Stimulated activated naive CD4-positive, alpha-beta T cell (primary cell): ENCODE results near the gene ARVCF.
"Not testable (repeated sequence)": the region's sequence is repeated elsewhere in the genome, so short reads cannot be mapped to it uniquely, and the experiment has no call there.

ENCODE experiments used
- DNase-seq, 6 experiments: peaks; one replicate each; lab custom pipeline; 2025; lab: John Stamatoyannopoulos, UW

The ARVCF gene

DNA sequence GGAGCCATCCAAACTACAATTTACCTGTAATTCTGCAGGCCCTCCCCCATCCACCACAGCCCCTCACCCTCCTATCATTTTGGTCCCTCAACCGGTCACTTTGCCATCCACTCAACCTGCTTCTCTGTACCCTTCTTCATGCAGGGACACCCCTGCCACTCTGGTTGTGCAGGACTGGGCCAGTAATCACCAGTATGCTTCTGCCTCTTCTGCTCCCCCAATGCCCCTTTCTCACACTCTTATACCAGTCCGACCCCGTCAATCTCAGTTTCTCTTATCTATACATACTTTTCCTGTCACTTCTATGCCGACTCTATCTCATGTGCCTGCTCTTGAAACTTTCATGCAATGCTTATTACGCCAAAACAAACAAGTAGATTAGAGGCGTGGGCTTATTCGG, 80.1 kb downstream of the ARVCF start:
- no peak for DNase-seq

DNA sequence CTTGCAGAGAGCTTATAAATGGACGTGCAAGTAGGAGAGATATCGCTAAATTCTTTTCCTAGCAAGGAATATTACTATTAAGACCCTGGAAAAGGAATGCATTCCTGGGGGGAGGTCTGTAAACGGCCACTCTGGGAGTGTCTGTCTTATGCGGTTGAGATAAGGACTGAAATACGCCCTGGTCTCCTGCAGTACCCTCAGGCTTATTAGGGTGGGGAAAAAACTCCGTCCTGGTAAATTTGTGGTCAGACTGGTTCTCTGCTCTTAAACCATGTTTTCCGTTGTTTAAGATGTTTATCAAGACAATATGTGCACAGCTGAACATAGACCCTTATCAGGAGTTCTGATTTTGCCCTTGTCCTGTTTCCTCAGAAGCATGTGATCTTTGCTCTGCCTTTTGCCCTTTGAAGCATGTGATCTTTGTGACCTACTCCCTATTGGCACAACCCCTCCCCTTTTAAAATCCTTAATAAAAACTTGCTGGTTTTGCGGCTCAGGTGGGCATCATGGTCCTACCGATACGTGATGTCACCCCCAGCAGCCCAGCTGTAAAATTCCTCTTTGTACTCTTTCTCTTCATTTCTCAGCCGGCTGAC, 81.4 kb downstream of the ARVCF start:
- not testable (repeated sequence) for DNase-seq

DNA sequence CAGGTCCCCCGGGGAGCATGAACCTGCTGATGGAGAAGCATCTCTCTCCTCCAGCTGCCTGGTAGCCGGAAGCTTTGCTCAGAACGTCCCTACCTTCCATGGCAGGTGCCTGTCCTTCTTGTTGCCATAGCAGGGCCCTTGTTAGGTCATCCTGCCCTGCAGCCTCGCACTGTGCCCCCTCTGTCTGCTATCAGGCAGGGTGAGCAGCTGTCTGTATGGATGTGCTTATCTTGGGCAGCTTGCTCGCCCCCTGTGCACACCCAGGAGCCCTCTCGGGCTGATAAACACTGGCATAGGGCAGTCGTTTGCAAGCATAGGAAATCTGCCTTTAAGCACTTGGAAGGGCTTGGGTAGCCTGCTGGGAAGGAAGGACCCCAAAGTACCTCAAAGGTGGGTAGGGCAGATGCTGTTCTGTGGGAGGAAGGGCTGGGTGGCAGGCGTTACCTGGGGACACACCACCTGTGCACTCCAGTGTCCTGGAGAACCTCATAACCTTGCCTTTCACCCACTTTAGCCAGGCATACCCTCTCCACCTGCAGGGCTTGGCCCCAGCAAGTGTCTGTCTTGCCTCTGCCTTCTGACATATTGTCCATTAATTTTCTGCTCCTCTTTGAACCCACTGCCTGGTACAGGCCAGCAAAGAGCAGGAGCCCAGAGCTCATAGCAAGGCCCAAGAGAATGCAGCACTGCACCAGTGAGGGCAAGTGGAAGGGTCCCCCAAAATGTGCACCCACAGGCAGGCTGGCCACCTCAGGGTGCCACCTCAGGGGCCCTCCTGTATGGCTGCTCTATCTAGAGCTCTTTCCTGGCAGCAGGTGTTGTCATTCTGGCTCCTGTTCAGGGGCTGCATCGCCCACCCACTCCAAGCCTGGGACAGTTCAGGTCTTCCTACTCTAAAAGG, 83.0 kb downstream of the ARVCF start:
- DNase-seq = no peak

DNA sequence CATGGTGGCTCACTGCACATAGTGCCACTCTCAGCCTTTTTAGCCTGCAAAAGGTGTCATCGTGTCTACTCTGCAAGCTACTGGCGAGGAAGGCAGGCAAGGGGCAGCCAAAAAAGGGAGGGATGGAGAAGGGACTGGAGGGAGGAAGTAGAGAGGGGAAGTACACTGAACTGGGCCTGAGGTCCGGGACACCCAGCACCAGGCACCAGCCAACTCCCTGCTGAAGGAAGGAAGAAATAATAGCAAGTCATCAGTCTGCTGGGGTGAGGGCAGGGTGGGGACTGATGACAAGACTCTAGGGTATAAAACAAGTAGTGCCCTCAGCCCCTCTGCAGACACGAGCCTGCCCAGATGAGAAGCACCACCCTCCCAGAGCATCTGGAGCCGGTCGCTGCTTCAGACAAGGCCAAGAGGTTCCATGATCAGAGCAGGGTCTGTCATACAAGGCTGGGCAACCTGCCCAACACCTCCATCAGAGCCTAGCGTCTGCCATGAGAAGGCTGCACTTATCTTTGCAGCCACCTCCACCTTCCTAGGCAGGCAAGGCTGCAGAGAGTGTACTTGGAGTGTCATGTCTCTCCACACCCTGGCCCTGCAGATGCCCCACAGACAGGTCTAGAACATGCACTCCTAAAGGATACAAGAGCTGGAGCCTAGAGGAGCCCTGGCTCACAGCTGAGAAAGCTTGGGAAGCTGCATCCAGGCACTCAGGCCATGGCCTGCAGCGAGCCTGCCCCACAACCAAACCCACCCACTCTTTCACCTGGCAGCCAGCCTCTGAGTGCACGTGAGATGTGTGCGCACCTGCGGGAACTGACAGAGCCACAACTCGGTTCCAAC, 84.0 kb downstream of the ARVCF start:
- no peak for DNase-seq

DNA sequence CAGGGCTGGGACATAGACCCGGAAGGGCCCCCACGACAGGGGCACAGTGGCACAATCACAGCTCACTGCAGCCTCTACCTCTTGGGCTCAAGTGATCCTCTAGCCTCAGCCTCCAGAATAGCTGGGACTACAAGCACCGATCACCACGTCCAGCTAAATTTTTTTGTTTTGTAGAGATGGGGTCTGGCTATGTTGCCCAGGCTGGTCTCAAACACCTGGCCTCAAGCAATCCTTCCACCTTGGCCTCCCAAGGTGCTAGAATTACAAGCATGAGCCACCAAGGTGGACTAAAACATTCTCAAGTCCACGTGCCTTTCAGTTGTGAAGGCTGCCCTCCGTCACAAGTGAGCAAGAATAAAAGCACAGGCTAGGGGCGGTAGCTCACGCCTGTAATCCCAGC, 85.1 kb downstream of the ARVCF start:
- no peak for DNase-seq

DNA sequence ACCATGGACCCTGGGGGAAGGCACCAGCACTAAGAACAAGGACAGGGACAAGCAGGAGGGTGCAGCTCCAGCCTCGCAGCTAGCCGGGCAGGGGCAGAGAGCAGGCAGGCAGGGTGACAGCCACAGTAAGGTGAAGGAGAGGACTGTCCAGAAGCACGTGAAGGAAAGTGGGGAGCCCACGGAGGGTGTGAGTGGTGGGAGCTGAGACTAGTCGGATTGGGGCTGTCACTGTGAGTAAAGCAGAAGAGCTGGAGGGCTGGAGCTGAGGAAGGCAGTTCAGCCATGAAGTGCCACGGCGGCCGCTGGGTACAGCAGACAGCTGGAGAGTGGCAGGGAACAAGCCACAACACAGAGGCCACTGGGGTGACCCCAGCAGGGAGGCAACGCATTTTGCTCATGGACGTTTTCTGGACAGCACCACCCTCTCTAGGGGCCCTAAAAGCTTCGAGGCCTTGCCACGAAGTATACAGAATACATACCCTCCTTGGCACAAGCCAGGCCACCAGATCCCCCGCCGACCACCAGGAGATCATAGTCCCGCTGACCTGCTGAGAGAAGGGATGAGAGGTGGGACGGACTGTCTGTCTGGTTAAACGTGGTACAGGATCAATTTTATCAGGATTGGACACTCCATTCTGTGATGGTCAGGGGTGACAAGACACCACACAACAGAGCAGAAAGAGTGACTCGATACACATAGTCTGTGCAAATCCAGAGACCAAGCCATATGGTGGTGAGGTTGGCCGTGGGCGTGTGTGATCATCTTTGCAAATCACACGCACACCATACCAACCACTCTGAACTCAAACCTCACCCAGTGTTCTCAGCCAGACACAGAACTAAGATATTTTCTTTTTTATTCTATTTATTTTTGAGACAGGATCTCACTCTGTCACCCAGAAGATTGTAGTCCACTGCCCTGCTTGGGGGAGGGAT, 85.8 kb downstream of the ARVCF start:
- DNase-seq = no peak

DNA sequence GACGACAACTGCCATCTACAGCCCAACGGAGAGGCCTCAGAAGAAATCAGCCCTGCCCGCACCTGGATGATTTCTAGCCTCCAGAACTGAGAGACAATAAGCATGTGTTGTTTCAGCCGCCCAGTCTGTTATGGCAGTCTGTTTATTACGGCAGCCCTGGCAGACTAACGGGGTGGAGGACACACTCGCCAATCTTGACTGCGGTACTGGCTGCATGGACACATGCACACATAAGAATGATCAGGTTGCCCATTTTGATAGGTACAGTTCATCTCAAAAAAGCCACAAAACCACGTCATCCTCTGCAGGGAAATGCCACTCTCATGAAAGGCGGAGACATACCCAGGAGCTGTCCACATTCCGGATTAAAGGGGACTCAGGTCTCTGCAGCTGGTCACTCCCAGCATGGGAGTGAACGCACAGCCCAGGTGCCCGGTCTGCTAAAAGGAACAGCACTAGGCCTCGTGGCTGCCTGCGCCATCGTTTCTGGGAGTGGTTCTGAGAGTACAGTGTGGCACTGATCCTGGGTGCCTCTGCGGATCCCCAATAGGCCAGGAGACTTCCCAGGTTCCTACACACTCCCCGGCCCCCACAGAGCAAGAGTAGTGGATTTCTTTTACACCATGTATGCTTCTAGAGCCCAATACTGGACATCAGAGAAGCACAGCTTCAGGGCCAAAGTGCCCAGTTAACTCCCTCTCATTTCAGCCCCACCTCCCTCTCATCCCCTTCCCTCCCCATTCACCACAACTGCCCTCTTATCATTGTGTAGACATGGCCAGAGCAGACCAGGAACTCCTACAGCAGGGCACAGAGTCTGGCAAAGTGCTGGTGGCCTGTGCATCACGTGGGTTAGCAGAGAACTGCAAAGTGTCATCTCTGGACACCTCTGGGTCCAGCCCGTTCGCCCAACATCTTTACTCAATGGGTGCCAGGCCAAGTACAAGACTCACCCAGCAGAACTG, 86.8 kb downstream of the ARVCF start:
- DNase-seq = no peak

DNA sequence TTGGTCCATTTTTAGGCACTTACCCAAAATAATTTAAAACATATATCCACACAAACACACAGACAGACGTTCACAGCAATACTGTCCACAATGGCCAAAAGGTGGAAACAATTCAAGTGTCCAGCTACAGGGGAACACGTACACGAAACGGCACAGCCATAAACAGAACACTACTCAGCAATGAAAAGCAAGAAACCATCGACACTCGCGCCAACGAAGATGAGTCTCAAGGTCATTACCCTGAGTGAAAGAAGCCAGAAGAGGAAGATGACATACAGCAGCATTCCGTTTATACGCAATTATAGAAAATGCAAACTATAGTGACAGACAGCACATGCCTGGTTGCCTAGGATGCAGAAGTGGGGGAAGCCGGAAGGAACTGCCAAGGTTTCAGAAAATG, 88.4 kb downstream of the ARVCF start:
- no peak for DNase-seq

DNA sequence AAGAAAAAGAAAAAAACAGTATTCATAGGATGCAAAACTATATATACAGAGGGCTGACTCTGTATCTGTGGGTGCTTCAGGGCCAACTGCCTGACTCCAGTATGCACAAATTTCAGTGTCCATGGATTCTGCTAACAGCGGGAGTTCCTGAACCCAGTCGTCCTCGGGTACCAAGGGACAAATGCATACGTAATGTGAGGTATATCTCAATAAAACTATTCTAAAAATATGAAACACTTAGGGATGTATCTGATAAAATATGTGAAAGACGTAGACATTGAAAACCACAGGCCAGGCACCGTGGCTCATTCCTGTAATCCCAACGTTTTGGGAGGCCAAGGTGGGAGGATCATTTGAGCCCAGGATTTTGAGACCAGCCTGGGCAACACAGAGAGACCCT, 88.9 kb downstream of the ARVCF start:
- no peak for DNase-seq

DNA sequence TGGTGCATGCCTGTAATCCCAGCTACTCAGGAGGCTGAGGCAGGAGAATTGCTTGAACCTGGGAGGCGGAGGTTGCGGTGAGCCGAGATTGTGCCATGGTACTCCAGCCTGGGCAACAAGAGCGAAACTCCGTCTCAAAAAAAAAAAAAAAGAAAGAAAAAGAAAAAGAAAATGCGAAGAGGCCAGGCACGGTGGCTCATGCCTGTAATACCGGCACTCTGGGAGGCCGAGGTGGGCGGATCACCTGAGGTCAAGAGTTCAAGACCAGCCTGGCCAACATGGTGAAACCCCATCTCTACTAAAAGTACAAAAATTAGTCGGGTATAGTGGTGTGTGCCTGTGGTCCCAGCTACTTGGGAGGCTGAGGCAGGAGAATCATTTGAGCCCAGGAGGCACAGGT, 90.6 kb downstream of the ARVCF start:
- DNase-seq = not testable (repeated sequence)

DNA sequence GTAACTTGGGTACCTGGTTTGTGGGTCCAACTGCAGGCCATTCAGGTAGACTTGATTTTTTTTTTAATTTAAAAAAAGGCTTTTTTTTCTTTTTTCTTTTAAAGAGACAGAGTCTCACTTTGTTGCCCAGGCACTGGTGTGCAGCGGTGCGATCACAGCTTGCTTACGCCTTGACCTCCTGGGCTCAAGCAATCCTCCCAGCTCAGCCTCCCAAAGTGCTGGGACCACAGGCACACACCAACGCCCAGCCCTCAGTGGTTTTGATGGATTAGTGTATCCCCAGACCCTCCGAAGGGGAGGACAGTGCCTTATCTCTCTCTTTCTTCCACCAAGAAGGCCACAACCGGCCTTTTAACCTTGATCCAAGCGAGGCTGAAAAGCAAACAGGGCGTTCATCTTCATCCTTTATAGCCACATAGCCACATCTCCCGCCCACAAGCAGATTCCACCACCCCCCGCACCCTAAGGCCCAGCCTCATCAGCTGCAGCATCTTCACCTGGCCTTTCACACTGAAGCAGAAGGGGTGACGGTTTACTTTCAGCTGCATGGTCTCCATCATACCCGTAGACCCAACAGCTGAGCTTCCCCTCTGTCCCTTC, 92.6 kb downstream of the ARVCF start:
- no peak for DNase-seq

DNA sequence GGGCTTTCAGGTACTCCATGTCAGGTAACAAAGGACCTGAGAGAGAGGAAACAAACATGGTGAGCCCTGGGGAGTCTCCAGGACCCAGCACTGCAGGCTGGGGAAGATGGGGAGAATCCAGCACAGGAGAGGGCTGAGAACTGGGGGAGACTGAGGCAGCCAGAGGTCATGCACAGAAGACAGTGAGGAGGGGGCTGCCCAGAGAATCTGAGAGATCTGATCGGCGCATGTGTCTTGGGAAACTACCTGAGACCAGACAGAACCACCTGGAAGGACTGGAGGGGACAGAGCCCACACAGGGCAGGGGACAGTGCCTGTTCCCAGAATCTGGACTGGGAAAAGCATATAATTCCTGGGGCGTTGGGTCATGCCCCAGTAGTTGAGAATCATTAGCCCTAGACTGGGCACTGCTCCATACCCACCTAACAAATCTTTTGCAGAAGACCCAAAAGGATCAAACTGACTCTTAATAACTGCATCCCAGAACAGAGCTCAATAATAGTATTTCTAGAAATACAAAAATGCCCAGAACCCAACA, 95.0 kb downstream of the ARVCF start:
- DNase-seq = no peak
